GDM1 (cell line): ENCODE results near the gene SPATS2L.

Source experiments
- DNase-seq: peaks from one replicate; lab custom pipeline; 2025; lab: John Stamatoyannopoulos, UW

Gene SPATS2L

DNA sequence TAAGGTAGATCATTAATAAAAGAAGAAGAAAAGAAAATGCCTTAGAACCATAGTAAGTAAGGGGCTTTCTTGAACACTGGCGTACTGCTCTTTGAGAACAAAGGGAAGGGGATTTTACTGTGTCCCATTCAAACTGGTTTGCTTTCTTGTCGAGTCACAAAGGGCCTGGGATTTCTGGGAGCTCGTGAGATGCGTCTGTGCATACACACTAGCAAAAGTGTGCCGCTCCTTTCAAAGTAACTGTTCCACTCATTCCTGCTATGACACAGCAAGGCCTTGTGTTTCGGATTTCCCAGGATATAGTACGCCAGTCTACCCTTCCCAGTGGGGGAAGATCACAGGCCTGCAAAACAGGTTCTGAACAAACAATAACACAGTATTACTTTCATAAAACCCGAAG, 110.4 kb downstream of the SPATS2L start:
- no peak for DNase-seq

- no peak for DNase-seq
Observed at GRCh38 chr2:200417366-200417765, 110.9 kb downstream of the SPATS2L start.

- no peak for DNase-seq
Observed at GRCh38 chr2:200418399-200418798, 111.9 kb downstream of the SPATS2L start.

DNA sequence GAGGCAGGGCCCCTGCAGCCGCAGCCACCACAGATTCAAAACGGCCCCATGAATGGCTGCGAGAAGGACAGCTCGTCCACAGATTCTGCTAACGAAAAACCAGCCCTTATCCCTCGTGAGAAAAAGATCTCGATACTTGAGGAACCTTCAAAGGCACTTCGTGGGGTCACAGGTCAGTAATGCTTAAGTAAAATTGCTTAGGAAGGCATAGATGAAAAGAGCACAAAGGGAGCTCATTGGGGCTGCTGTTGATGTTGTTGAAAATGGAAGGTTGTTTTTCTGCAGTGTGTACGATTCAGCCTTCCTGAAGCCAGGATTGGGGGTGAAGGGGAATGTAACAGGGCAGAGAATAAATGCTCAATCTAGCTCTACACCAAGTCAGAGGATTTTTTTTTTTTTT, 112.8 kb downstream of the SPATS2L start:
- no peak for DNase-seq

DNA sequence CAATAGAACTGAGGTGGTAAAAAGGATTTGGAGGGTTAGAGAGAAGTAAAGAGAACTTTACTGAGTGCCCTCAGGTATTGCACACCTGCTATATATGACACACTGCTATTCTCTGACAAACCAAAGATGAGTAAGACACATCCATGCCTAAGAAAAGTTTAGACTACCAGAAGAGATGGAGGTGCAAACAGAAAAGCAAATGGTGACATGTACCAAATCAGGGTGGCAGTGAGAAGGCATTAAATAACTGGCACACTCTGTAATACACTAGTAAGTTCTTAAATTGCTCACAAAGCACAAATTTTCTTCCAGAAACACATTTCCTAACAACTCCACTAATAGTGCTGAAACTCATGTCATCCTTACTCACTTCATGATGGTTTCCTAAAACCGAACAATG, 114.8 kb downstream of the SPATS2L start:
- DNase-seq = no peak

DNA sequence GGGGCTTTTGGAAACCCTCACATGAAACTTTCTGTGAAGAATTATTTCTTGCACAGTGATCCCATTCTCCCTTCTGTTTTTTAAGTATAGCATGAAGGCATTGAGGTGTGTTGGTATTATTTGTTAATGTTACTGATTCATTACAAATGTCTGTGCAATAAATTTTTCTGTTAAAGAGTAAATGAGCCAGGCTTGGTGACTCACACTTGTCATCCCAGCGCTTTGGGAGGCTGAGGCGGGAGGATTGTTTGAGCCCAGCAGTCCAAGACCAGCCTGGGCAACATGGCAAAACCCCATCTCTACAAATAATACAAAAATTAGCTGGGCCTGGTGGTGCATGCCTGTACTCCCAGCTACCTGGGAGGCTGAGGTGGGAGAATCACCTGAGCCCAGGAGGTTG, 115.6 kb downstream of the SPATS2L start:
- DNase-seq = no peak

DNA sequence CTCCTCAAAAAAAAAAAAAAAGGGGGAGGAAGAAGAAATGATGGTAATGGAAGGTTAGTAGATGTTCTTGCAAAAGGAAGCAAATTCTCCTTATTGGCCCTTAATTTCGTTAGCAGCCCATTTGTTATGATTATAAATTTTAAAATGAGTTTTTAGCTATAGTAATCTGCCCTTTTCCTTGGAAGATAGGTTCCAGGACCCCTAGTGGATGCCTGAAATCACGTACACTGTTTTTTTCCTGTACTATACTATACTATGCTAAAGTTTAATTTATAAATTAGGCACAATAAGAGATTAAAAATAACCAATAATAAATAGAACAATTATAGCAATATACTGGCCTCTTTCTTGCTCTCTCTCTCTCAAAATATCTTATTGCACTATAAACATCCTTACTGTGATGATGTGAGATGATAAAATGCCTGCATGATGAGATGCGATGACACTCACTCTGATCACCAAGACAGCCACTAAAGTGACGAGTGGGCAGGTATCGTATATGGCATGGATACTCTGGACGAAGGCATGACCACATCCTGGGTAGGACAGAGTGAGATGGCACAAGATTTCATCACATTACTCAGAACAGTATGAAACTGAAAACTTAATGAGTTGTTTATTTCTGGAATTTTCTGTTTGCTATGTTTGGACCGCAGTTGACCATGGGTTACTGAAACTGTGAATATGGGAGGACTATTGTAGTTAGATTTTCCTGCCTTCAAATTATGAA, 116.2 kb downstream of the SPATS2L start:
- DNase-seq = no peak

DNA sequence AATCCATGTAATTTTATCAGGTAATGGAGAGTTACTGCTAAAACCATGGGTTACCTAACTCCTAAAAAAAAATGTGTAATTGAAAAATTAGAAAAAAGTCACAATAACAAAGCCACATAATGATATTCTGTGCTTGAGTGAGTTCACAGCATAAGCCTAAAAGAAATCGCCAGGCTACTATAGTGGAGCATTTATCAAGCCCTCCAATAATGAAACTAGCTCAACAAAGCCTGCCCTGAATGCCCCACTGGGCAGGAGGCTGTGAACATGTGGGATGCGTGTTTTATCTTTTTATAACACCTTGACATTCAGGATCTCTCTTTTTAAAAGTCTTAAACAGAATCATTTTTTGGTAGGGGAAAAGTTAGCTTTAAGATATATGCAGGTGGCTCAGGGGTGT, 117.0 kb downstream of the SPATS2L start:
- DNase-seq = no peak

- DNase-seq = no peak
Observed at GRCh38 chr2:200425026-200425821, 118.7 kb downstream of the SPATS2L start.

DNA sequence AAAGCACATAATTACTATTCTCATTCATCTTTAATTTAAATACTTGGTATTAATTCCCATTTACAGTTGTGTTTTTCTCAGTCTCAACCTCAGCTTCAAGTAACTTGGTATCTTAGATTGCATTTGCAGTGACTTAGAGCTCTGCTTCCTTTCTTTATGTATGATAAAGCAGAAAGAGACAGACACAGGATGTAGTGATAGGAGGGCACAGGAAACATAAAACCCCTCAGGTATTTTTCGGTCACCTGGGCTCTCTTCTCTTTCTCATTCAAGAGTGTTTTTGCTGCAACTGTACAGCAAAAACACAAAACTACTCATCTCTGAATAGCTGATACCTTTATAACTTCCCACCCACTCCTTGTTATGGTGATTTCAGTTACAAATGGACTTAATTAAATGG, 120.3 kb downstream of the SPATS2L start:
- DNase-seq = no peak

DNA sequence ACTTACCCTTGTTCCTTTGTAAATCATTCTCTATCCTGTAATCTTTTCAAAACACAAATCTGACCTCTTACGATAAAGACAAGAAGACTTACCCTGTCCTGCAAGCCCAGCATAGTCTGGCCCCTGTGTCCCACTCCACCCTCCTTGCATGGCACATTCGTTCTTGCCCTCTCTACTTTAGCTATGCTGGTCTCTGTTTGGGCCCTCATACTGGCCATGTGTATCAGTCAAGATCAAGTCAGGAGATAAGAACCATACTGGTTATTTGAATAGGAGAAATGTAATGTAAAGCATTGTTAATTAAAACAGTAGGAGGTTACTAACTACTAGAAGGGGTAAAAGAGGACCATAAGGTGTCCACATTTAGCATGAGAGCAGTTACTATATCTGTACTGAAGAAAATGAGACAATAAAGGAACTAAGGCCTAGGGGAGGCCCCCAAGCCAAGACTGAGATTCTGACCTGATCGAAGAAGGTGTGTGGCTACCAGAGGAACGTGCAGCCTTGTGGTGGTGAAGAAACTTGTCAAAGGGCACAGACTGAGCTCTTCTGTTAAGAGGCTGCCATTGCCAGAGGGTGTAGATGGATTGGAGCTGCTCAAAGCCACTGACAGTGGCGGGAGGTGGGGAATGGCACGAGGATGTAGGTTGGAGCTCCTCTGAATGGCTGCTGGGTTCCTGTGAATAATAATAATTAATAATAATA, 122.6 kb downstream of the SPATS2L start:
- no peak for DNase-seq

DNA sequence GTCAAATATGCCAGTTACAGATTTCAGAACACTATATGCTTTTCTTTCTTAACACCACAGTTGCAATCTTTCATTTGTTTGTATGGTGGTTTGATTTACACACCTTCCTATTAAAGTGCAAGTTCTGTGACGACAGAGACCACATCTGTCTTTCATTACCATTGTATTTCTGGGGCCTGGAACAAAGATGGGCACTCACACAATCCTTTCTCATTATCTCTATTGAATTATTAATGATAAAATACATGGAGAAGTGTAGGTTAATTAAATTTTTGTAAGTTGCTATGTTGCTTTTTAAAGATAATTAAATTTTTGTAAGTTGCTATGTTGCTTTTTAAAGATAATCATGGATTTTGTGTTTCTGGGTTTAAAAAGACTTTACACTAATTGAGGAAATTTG, 123.5 kb downstream of the SPATS2L start:
- no peak for DNase-seq

DNA sequence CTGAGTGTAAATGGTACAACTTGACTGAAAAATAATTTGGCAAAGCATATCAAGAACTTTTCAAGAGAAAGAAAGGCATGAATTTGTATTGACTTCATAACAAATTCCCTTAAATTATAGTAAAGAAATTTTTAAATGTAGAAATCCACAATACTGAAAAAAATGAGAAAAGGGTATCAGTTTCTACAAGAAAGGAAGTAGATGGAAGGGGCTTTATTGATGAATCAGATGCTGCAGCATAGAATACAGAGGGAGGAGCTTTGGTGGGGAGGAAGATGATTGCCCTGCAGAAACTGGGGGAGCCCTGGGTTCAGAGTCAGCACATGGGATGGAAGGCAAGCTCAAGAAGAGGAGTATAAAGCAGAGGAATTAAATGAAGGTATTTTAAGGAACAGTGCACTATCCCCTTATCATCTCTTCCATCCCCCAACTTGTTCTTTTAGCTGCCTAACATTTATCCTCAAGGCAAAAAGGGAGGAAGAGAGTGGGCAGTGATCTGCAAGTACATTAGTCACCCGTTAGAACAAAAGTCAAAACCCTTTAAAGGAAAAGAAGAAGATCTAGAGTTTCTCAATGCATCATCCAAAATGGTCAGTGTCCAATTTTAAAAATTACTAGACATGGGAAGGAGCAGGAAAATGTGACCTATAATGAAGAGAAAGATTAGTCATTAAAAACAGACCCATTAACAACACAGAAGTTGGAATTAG, 125.7 kb downstream of the SPATS2L start:
- no peak for DNase-seq

DNA sequence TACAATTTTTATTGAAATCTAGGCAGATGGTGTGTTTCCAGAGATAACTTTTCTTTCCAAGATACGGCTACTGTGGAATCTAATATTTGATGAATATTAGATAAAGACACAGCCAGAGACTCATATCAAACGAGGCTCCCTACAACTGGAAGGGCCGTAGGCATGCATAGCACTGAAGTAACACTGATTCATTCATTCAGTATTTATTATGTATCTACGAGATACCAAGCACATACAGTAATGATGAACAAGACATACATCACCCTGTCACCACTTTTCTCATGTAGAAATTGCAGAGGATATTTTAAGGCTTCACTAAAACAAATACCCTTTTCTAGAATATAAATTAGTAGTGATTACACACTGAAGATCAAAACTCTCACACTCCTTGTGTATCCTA, 128.9 kb downstream of the SPATS2L start:
- no peak for DNase-seq

GRCh38 chr2:200438251-200438650, 131.8 kb downstream of the SPATS2L start:
- DNase-seq = no peak

DNA sequence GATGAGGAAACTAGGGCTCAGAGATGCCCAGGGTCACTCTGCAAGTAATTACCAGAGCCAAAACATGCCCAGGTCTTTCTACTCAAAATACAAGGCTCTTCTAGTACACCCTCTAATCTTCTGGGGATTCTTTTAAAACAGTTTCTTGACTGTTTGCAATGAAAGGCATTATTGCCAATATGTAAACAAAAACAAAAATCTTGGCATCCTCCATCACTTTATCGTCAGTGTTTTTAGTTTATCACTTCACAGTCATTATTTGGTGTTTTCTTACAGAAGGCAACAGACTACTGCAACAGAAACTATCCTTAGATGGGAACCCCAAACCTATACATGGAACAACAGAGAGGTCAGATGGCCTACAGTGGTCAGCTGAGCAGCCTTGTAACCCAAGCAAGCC, 132.4 kb downstream of the SPATS2L start:
- no peak for DNase-seq

GRCh38 chr2:200439981-200440380, 133.5 kb downstream of the SPATS2L start:
- DNase-seq = no peak

DNA sequence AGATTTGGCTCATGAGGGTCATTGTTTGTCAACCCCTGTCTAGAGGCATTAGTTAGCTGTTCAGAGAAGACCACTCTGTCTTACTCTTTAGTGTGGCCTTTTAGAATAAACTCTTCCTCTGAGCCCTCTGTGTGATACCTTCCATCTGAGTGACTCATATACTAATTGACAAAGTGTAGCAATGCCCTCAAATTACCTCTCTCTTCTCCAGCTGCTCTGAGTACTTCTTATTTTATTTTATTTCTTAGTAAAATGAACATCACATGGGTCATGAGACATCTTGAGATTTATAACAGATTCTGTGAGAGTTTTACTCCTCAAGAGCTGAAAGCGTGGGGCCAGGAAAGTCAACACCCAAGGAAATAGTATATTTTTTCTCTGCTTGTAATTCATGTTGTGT, 136.0 kb downstream of the SPATS2L start:
- DNase-seq = no peak

- DNase-seq = no peak
Observed at GRCh38 chr2:200443376-200443775, 136.9 kb downstream of the SPATS2L start.

DNA sequence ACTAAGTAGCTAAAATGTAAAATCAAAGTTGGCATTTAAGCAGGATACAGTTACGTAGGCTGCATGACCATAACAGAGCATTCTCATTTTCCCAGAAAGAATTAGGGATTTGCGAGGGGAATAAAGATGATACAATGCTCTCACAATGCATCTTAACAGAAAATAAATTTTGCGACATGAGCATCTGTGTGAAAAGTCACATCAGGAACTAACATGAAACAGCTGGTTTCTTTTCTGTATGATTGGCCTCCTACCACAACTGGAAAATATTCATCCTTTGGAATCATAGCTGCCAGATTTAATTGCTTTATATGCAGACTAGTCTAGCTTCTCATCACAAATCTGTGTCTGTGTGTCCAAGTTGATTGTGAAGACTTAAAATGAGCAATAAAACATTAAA, 137.4 kb downstream of the SPATS2L start:
- no peak for DNase-seq

DNA sequence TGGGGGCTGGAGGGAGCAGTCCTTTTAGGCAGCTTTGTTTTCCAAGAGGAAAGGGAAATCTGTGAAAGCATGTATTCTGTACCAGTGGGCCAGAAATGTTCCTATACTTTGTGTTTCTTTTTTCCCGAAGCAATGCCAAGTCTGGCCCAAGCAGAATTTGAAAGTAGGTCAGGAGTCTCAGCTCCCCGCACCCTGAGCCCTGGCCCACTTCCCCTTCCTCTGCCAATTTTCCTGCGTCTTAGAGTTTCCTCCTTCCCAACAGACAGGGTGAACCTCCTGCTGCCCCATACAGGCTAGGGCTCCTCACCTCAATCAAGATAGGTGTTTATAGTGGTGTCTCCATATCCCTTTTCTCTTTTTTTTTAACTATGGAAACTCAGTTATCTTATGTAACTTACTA, 138.0 kb downstream of the SPATS2L start:
- no peak for DNase-seq

DNA sequence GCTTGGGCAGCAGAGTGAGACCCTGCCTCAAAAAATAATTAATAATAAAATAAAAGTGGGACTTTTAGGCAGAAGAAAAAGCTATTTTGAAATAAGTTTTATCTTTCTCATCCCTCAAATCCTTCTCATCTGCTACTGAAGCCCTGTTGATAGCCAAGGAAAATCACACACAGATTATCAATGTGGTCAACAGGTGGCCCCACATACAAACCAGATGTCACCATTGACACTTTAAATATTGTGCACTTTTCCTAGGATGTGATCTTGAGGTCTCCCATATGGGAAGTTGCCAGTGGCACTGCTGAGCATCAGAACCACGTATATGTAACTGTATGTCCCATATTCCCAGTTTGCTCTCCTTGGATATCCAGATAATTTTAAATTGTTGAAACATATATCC, 138.8 kb downstream of the SPATS2L start:
- DNase-seq = no peak
